Loucy (cell line): ENCODE data around the gene ROR1.

Experiments
- H2AFZ ChIP-seq: fragments of 200-600 bp; sonication (generic); 2 replicates; pipeline ENCODE4 v1.6.0; 2016; ENCODE audit warnings: antibody characterized with exemption, mild to moderate bottlenecking, low read length, moderate library complexity
- H3F3A ChIP-seq: fragments of 200-600 bp; 2 replicates; pipeline ENCODE4 v1.6.0; 2016; ENCODE audit warnings: antibody characterized with exemption, low read depth, mild to moderate bottlenecking
- H3K27me3 ChIP-seq: fragments of 200-600 bp; sonication (generic); 2 replicates; pipeline ENCODE4 v1.6.1; 2014; ENCODE audit warnings: low read length, mild to moderate bottlenecking; ENCODE audit not compliant: insufficient read depth, poor library complexity, severe bottlenecking
- H3K36me3 ChIP-seq: fragments of 200-600 bp; sonication (generic); 2 replicates; pipeline ENCODE4 v1.6.1; 2016; ENCODE audit warnings: low read length; ENCODE audit not compliant: insufficient read depth
- H3K4me1 ChIP-seq: fragments of 200-600 bp; sonication (generic); 2 replicates; pipeline ENCODE4 v1.5.1; 2014; ENCODE audit warnings: low read length, mild to moderate bottlenecking; ENCODE audit not compliant: insufficient read depth, poor library complexity, severe bottlenecking
- H3K4me2 ChIP-seq: fragments of 200-600 bp; sonication (generic); 2 replicates; pipeline ENCODE4 v1.6.0; 2014; ENCODE audit warnings: antibody characterized with exemption, low read length, low read depth, mild to moderate bottlenecking; ENCODE audit not compliant: poor library complexity, severe bottlenecking
- H3K4me3 ChIP-seq: fragments of 200-600 bp; sonication (generic); 2 replicates; pipeline ENCODE4 v1.5.1; 2014; ENCODE audit warnings: low read length, mild to moderate bottlenecking, mixed read lengths; ENCODE audit not compliant: poor library complexity, severe bottlenecking
- H3K79me2 ChIP-seq: fragments of 200-600 bp; sonication (generic); 2 replicates; pipeline ENCODE4 v1.6.1; 2014; ENCODE audit warnings: low read length; ENCODE audit not compliant: insufficient read depth
- H3K9ac ChIP-seq: fragments of 200-600 bp; sonication (generic); 2 replicates; pipeline ENCODE4 v1.6.0; 2014; ENCODE audit warnings: mild to moderate bottlenecking, low read depth, low read length, moderate library complexity; ENCODE audit not compliant: poor library complexity, severe bottlenecking
- H3K9me2 ChIP-seq: fragments of 200-600 bp; sonication (generic); replicated peaks from 2 replicates; pipeline ENCODE4 v1.6.1; 2016; ENCODE audit warnings: low read depth, low read length, mixed read lengths
- H3K9me3 ChIP-seq: fragments of 200-600 bp; sonication (generic); 2 replicates; pipeline ENCODE4 v1.6.1; 2014; ENCODE audit warnings: mild to moderate bottlenecking, antibody characterized with exemption, low read length, low read depth; ENCODE audit not compliant: insufficient read depth
- H4K20me1 ChIP-seq: fragments of 200-600 bp; sonication (generic); 2 replicates; pipeline ENCODE4 v1.6.0; 2014; ENCODE audit warnings: antibody characterized with exemption, low read length, mild to moderate bottlenecking; ENCODE audit not compliant: insufficient read depth, poor library complexity, severe bottlenecking
- CTCF ChIP-seq: fragments of 200-600 bp; sonication (generic); conservative IDR thresholded peaks from 2 replicates; pipeline ENCODE4 v1.5.1; 2014; ENCODE audit warnings: mild to moderate bottlenecking, antibody characterized with exemption, low read length
- EZH2phosphoT487 ChIP-seq: fragments of 200-600 bp; IDR thresholded peaks from 2 replicates; pipeline ENCODE4 v1.6.1; 2018; ENCODE audit warnings: antibody characterized with exemption, mild to moderate bottlenecking, moderate library complexity, borderline replicate concordance

Gene ROR1

GRCh38 chr1:64025051-64025450, 251.2 kb downstream of the ROR1 start:
- Histone ChIP-seq H3K9me3 (peaks cover 5% of the 10 kb centered on the region; the same call in 1 of the 2 replicates), H3K9me2 (no peaks in the 10 kb centered on the region), H3F3A (no peaks in the 10 kb centered on the region), H3K4me1 (no peaks in the 10 kb centered on the region), H3K27me3 (peaks cover 10% of the 10 kb centered on the region), H2AFZ (no peak overlapping the region), H3K36me3 (no peaks in the 10 kb centered on the region), H4K20me1 (no peaks in the 10 kb centered on the region), H3K4me3 (no peak overlapping the region), H3K9ac (no peak overlapping the region), H3K4me2 (no peak overlapping the region), H3K79me2 (no peaks in the 10 kb centered on the region)
- no peak for TF ChIP-seq CTCF
- no peak for TF ChIP-seq EZH2phosphoT487

GRCh38 chr1:64029037-64029436, 255.2 kb downstream of the ROR1 start:
- no peaks in the 10 kb centered on the region for H3K36me3 ChIP-seq
- no peaks in the 10 kb centered on the region for H3F3A ChIP-seq
- H4K20me1 ChIP-seq = no peaks in the 10 kb centered on the region
- H2AFZ ChIP-seq = no peak overlapping the region
- H3K9me2 ChIP-seq = no peaks in the 10 kb centered on the region
- no peaks in the 10 kb centered on the region for H3K79me2 ChIP-seq
- H3K4me1 ChIP-seq = no peaks in the 10 kb centered on the region
- H3K4me2 ChIP-seq = no peak overlapping the region
- H3K27me3 ChIP-seq = peaks cover 10% of the 10 kb centered on the region
- TF ChIP-seq CTCF = no peak
- TF ChIP-seq EZH2phosphoT487 = no peak
- no peak overlapping the region for H3K9ac ChIP-seq
- H3K9me3 ChIP-seq = peaks cover 5% of the 10 kb centered on the region; the same call in 1 of the 2 replicates
- no peak overlapping the region for H3K4me3 ChIP-seq

GRCh38 chr1:64030411-64030810, 256.6 kb downstream of the ROR1 start:
- Histone ChIP-seq H3K4me2 (no peak overlapping the region), H3K4me1 (no peaks in the 10 kb centered on the region), H3K79me2 (no peaks in the 10 kb centered on the region), H3K9me2 (no peaks in the 10 kb centered on the region), H4K20me1 (no peaks in the 10 kb centered on the region), H3K9ac (no peak overlapping the region), H3K27me3 (peaks cover 10% of the 10 kb centered on the region), H2AFZ (no peak overlapping the region), H3F3A (no peaks in the 10 kb centered on the region), H3K9me3 (peaks cover 5% of the 10 kb centered on the region; the same call in 1 of the 2 replicates), H3K36me3 (no peaks in the 10 kb centered on the region), H3K4me3 (no peak overlapping the region)
- no peak for TF ChIP-seq EZH2phosphoT487
- TF ChIP-seq CTCF = no peak
